Stimulated activated naive CD8-positive, alpha-beta T cell treated with anti-CD3 and anti-CD28 coated beads, Interleukin-15, Interleukin-2, amounts not matched to agents 100 U/mL and 50 U/mL, for 24 hours (primary cell): ENCODE measurements around the gene VMP1.
A peak's percentile ranks its signal among the peaks of the same experiment; 100 is the strongest.
"Not testable (repeated sequence)": the region's sequence is repeated elsewhere in the genome, so short reads cannot be mapped to it uniquely, and the experiment has no call there.

Experiments
- ATAC-seq: fragments of 150-1000 bp; cut with Tn5 transposase; one replicate; pipeline ENCODE4 v1.10.0; 2021
- DNase-seq: peaks from one replicate; pipeline ENCODE4 v3.0.0; 2021

The VMP1 gene

GRCh38 chr17:59780548-59780947, 73.1 kb downstream of the VMP1 start:
- not testable (repeated sequence) for ATAC-seq, DNase-seq

GRCh38 chr17:59783221-59784047, 76.0 kb downstream of the VMP1 start:
- no peak for DNase-seq
- no peak for ATAC-seq

- ATAC-seq, result no peak
Observed at GRCh38 chr17:59785091-59785799, 77.8 kb downstream of the VMP1 start.

GRCh38 chr17:59786213-59786535, 78.7 kb downstream of the VMP1 start:
- DNase-seq, result no peak
- ATAC-seq, result peak; percentile 86

More at GRCh38 chr17:59785091-59785799, 77.8 kb downstream of the VMP1 start:
- no peak for DNase-seq

GRCh38 chr17:59786536-59787319, 79.3 kb downstream of the VMP1 start:
- ATAC-seq (peak; percentile 89), DNase-seq (peak; percentile 73)

- DNase-seq, ATAC-seq: not testable (repeated sequence)
Observed at GRCh38 chr17:59789849-59790248, 82.4 kb downstream of the VMP1 start.

- not testable (repeated sequence) for ATAC-seq
Observed at GRCh38 chr17:59790418-59790817, 83.0 kb downstream of the VMP1 start.

GRCh38 chr17:59790910-59791309, 83.5 kb downstream of the VMP1 start:
- no peak for DNase-seq
- no peak for ATAC-seq

More at GRCh38 chr17:59790418-59790817, 83.0 kb downstream of the VMP1 start:
- DNase-seq, result not testable (repeated sequence)

GRCh38 chr17:59791603-59792457, 84.4 kb downstream of the VMP1 start:
- no peak for DNase-seq
- ATAC-seq, result no peak

GRCh38 chr17:59792458-59792823, 85.0 kb downstream of the VMP1 start:
- not testable (repeated sequence) for DNase-seq, ATAC-seq

- DNase-seq (no peak), ATAC-seq (no peak)
Observed at GRCh38 chr17:59793205-59793604, 85.8 kb downstream of the VMP1 start.

GRCh38 chr17:59796138-59796537, 88.7 kb downstream of the VMP1 start:
- no peak for DNase-seq
- ATAC-seq, result no peak

GRCh38 chr17:59796785-59797205, 89.3 kb downstream of the VMP1 start:
- ATAC-seq (no peak), DNase-seq (no peak)

- no peak for DNase-seq
Observed at GRCh38 chr17:59798111-59798510, 90.7 kb downstream of the VMP1 start.

GRCh38 chr17:59800530-59800942, 93.1 kb downstream of the VMP1 start:
- DNase-seq (no peak), ATAC-seq (no peak)

More at GRCh38 chr17:59798111-59798510, 90.7 kb downstream of the VMP1 start:
- ATAC-seq, result no peak

GRCh38 chr17:59802160-59802559, 94.7 kb downstream of the VMP1 start:
- ATAC-seq, result no peak
- no peak for DNase-seq

- ATAC-seq (no peak), DNase-seq (no peak)
Observed at GRCh38 chr17:59804901-59805465, 97.5 kb downstream of the VMP1 start.

GRCh38 chr17:59806322-59806721, 98.9 kb downstream of the VMP1 start:
- not testable (repeated sequence) for ATAC-seq, DNase-seq

- no peak for DNase-seq
Observed at GRCh38 chr17:59807892-59808509, 100.5 kb downstream of the VMP1 start.

GRCh38 chr17:59810894-59811153, 103.4 kb downstream of the VMP1 start:
- DNase-seq, result no peak
- ATAC-seq, result no peak

More at GRCh38 chr17:59807892-59808509, 100.5 kb downstream of the VMP1 start:
- ATAC-seq, result no peak

- no peak for ATAC-seq
- DNase-seq, result no peak
Observed at GRCh38 chr17:59811209-59811608, 103.8 kb downstream of the VMP1 start.
